ENCODE measurements around the gene ENOX1.

Gene ENOX1

GRCh38 chr13:43800828-43801227, 14.1 kb upstream of the ENOX1 start:
- Histone ChIP-seq H3K4me1 (ENCODE audit: insufficient read depth, low read length) (peaks cover 3% of the 10 kb centered on the region), H3K27me3 (ENCODE audit: insufficient read depth, low read length) (no peaks in the 10 kb centered on the region), H2AFZ (ENCODE audit: low read depth, low read length) (no peak overlapping the region), H3K9me3 (ENCODE audit: low read length) (no peaks in the 10 kb centered on the region), H3K4me3 (ENCODE audit: low read length) (no peak overlapping the region), H3K36me3 (ENCODE audit: insufficient read depth, low read length) (no peaks in the 10 kb centered on the region)

- Histone ChIP-seq H3K4me1 (ENCODE audit: insufficient read depth, low read length) (peaks cover 1% of the 10 kb centered on the region), H2AFZ (ENCODE audit: low read depth, low read length) (no peak overlapping the region), H3K36me3 (ENCODE audit: insufficient read depth, low read length) (no peaks in the 10 kb centered on the region), H3K27me3 (ENCODE audit: insufficient read depth, low read length) (no peaks in the 10 kb centered on the region), H3K4me3 (ENCODE audit: low read length) (no peak overlapping the region), H3K9me3 (ENCODE audit: low read length) (no peaks in the 10 kb centered on the region)
Measured at GRCh38 chr13:43799191-43799590, 12.4 kb upstream of the ENOX1 start.

GRCh38 chr13:43797869-43798268, 11.1 kb upstream of the ENOX1 start:
- no peaks in the 10 kb centered on the region for H3K27me3 ChIP-seq (ENCODE audit: insufficient read depth, low read length)
- no peaks in the 10 kb centered on the region for H3K36me3 ChIP-seq (ENCODE audit: insufficient read depth, low read length)
- no peak overlapping the region for H3K4me3 ChIP-seq (ENCODE audit: low read length)
- H3K4me1 ChIP-seq (ENCODE audit: insufficient read depth, low read length), result no peaks in the 10 kb centered on the region
- no peaks in the 10 kb centered on the region for H3K9me3 ChIP-seq (ENCODE audit: low read length)
- no peak overlapping the region for H2AFZ ChIP-seq (ENCODE audit: low read depth, low read length)

GRCh38 chr13:43797159-43797558, 10.4 kb upstream of the ENOX1 start:
- H3K4me3 ChIP-seq (ENCODE audit: low read length), result no peak overlapping the region
- no peaks in the 10 kb centered on the region for H3K4me1 ChIP-seq (ENCODE audit: insufficient read depth, low read length)
- H3K9me3 ChIP-seq (ENCODE audit: low read length), result no peaks in the 10 kb centered on the region
- no peaks in the 10 kb centered on the region for H3K36me3 ChIP-seq (ENCODE audit: insufficient read depth, low read length)
- H3K27me3 ChIP-seq (ENCODE audit: insufficient read depth, low read length), result no peaks in the 10 kb centered on the region
- no peak overlapping the region for H2AFZ ChIP-seq (ENCODE audit: low read depth, low read length)

- no peak overlapping the region for H2AFZ ChIP-seq (ENCODE audit: low read depth, low read length)
- no peak overlapping the region for H3K4me3 ChIP-seq (ENCODE audit: low read length)
- no peaks in the 10 kb centered on the region for H3K27me3 ChIP-seq (ENCODE audit: insufficient read depth, low read length)
- H3K9me3 ChIP-seq (ENCODE audit: low read length), result no peaks in the 10 kb centered on the region
- H3K36me3 ChIP-seq (ENCODE audit: insufficient read depth, low read length), result no peaks in the 10 kb centered on the region
- H3K4me1 ChIP-seq (ENCODE audit: insufficient read depth, low read length), result no peaks in the 10 kb centered on the region
Measured at GRCh38 chr13:43794416-43794815, 7.6 kb upstream of the ENOX1 start.

GRCh38 chr13:43792076-43792881, 5.5 kb upstream of the ENOX1 start:
- H3K4me1 ChIP-seq (ENCODE audit: insufficient read depth, low read length), result peaks cover 11% of the 10 kb centered on the region
- no peak overlapping the region for H3K4me3 ChIP-seq (ENCODE audit: low read length)
- H3K9me3 ChIP-seq (ENCODE audit: low read length), result no peaks in the 10 kb centered on the region
- no peaks in the 10 kb centered on the region for H3K36me3 ChIP-seq (ENCODE audit: insufficient read depth, low read length)
- H2AFZ ChIP-seq (ENCODE audit: low read depth, low read length), result no peak overlapping the region
- H3K27me3 ChIP-seq (ENCODE audit: insufficient read depth, low read length), result no peaks in the 10 kb centered on the region

GRCh38 chr13:43787997-43788396, 1.2 kb upstream of the ENOX1 start:
- Histone ChIP-seq H3K36me3 (ENCODE audit: insufficient read depth, low read length) (no peaks in the 10 kb centered on the region), H3K9me3 (ENCODE audit: low read length) (no peaks in the 10 kb centered on the region), H3K4me1 (ENCODE audit: insufficient read depth, low read length) (peaks cover 32% of the 10 kb centered on the region), H2AFZ (ENCODE audit: low read depth, low read length) (peak overlapping the region; percentile 92), H3K4me3 (ENCODE audit: low read length) (peak overlapping the region; percentile 81), H3K27me3 (ENCODE audit: insufficient read depth, low read length) (no peaks in the 10 kb centered on the region)

- Histone ChIP-seq H3K9me3 (ENCODE audit: low read length) (no peaks in the 10 kb centered on the region), H3K36me3 (ENCODE audit: insufficient read depth, low read length) (no peaks in the 10 kb centered on the region), H2AFZ (ENCODE audit: low read depth, low read length) (peak overlapping the region; percentile 92), H3K27me3 (ENCODE audit: insufficient read depth, low read length) (no peaks in the 10 kb centered on the region), H3K4me1 (ENCODE audit: insufficient read depth, low read length) (peaks cover 32% of the 10 kb centered on the region), H3K4me3 (ENCODE audit: low read length) (peak overlapping the region; percentile 81)
Measured at GRCh38 chr13:43787518-43787891, 733 bp upstream of the ENOX1 start.

- peak overlapping the region; percentile 92 for H2AFZ ChIP-seq (ENCODE audit: low read depth, low read length)
- no peaks in the 10 kb centered on the region for H3K36me3 ChIP-seq (ENCODE audit: insufficient read depth, low read length)
- peak overlapping the region; percentile 81 for H3K4me3 ChIP-seq (ENCODE audit: low read length)
- no peaks in the 10 kb centered on the region for H3K27me3 ChIP-seq (ENCODE audit: insufficient read depth, low read length)
- peaks cover 32% of the 10 kb centered on the region for H3K4me1 ChIP-seq (ENCODE audit: insufficient read depth, low read length)
- H3K9me3 ChIP-seq (ENCODE audit: low read length), result no peaks in the 10 kb centered on the region
Measured at GRCh38 chr13:43786472-43786765, 353 bp downstream of the ENOX1 start.

- no peaks in the 10 kb centered on the region for H3K27me3 ChIP-seq (ENCODE audit: insufficient read depth, low read length)
- H3K9me3 ChIP-seq (ENCODE audit: low read length), result no peaks in the 10 kb centered on the region
- H3K4me1 ChIP-seq (ENCODE audit: insufficient read depth, low read length), result peaks cover 32% of the 10 kb centered on the region
- H3K36me3 ChIP-seq (ENCODE audit: insufficient read depth, low read length), result no peaks in the 10 kb centered on the region
- peak overlapping the region; percentile 92 for H2AFZ ChIP-seq (ENCODE audit: low read depth, low read length)
- H3K4me3 ChIP-seq (ENCODE audit: low read length), result peak overlapping the region; percentile 81
Measured at GRCh38 chr13:43785650-43786471, 911 bp downstream of the ENOX1 start.

GRCh38 chr13:43785261-43785649, 1.5 kb downstream of the ENOX1 start:
- H3K36me3 ChIP-seq (ENCODE audit: insufficient read depth, low read length), result no peaks in the 10 kb centered on the region
- H3K4me3 ChIP-seq (ENCODE audit: low read length), result peak overlapping the region; percentile 81
- H2AFZ ChIP-seq (ENCODE audit: low read depth, low read length), result no peak overlapping the region
- H3K27me3 ChIP-seq (ENCODE audit: insufficient read depth, low read length), result no peaks in the 10 kb centered on the region
- H3K9me3 ChIP-seq (ENCODE audit: low read length), result no peaks in the 10 kb centered on the region
- peaks cover 32% of the 10 kb centered on the region for H3K4me1 ChIP-seq (ENCODE audit: insufficient read depth, low read length)

GRCh38 chr13:43784496-43784895, 2.3 kb downstream of the ENOX1 start:
- no peaks in the 10 kb centered on the region for H3K27me3 ChIP-seq (ENCODE audit: insufficient read depth, low read length)
- no peaks in the 10 kb centered on the region for H3K36me3 ChIP-seq (ENCODE audit: insufficient read depth, low read length)
- H3K4me3 ChIP-seq (ENCODE audit: low read length), result no peak overlapping the region
- no peaks in the 10 kb centered on the region for H3K9me3 ChIP-seq (ENCODE audit: low read length)
- H2AFZ ChIP-seq (ENCODE audit: low read depth, low read length), result no peak overlapping the region
- H3K4me1 ChIP-seq (ENCODE audit: insufficient read depth, low read length), result peaks cover 32% of the 10 kb centered on the region

GRCh38 chr13:43783820-43784219, 3.0 kb downstream of the ENOX1 start:
- Histone ChIP-seq H3K9me3 (ENCODE audit: low read length) (no peaks in the 10 kb centered on the region), H3K4me3 (ENCODE audit: low read length) (no peak overlapping the region), H3K27me3 (ENCODE audit: insufficient read depth, low read length) (no peaks in the 10 kb centered on the region), H3K4me1 (ENCODE audit: insufficient read depth, low read length) (peaks cover 32% of the 10 kb centered on the region), H2AFZ (ENCODE audit: low read depth, low read length) (no peak overlapping the region), H3K36me3 (ENCODE audit: insufficient read depth, low read length) (no peaks in the 10 kb centered on the region)

Measured in neuron (in vitro differentiated cells).